Cardiac muscle cell (in vitro differentiated cells and primary cell): ENCODE results near the gene C2CD4B. TPM values are rescaled to one million over a fixed set of nuclear protein-coding genes. Genes with fewer than 3 reads are reported as not detected.

ENCODE experiments used
- DNase-seq, 2 donors: peaks; one replicate each; pipeline versions ENCODE4 v3.0.0 to v3.0.0-alpha.2; 2010 to 2017; ENCODE audit warnings: low read depth in 1 of 2, low spot score in 1 of 2
- H3K27ac ChIP-seq: fragments of 200-600 bp; sonication (generic); 2 replicates; pipeline ENCODE4 v1.5.1; 2016
- H3K27me3 ChIP-seq: fragments of 200-600 bp; sonication (generic); 2 replicates; pipeline ENCODE4 v1.6.0; 2016; ENCODE audit warnings: control low read depth
- H3K36me3 ChIP-seq: fragments of 200-600 bp; sonication (generic); 2 replicates; pipeline ENCODE4 v1.5.1; 2016; ENCODE audit warnings: control low read depth
- H3K4me1 ChIP-seq: fragments of 200-600 bp; sonication (generic); 2 replicates; pipeline ENCODE4 v1.8.1; 2017; ENCODE audit warnings: low read depth, mild to moderate bottlenecking, mixed run types
- H3K4me3 ChIP-seq: fragments of 200-600 bp; sonication (generic); 2 replicates; pipeline ENCODE4 v1.5.1; 2016; ENCODE audit warnings: mild to moderate bottlenecking
- H3K9me3 ChIP-seq: fragments of 200-600 bp; sonication (generic); 2 replicates; pipeline ENCODE4 v1.5.1; 2017; ENCODE audit warnings: low read depth, mild to moderate bottlenecking, control low read depth
- CTCF ChIP-seq: IDR thresholded peaks from 2 replicates; pipeline ENCODE4 v1.5.1; 2012; ENCODE audit warnings: low read depth, mild to moderate bottlenecking, low read length
- polyA plus RNA-seq: library from polyadenylated mRNA; unstranded; fragments of >200 nt; fragmentation: Nextera tagmentation; extraction: Ambion mirVana; gene quantifications from 2 replicates; pipeline ENCODE4 v1.2.1, GENCODE V29; 2016
- total RNA-seq: library from RNA; depleted of rRNA; stranded (reverse); fragments of >200 nt; gene quantifications from 2 replicates; pipeline ENCODE4 v1.2.3, GENCODE V29; 2016

C2CD4B gene
- total and polyA plus RNA-seq, 2 experiments from 2014 or later: 0.15 TPM; not detected in 1

GRCh38 chr15:62208884-62209283 lies 43.8 kb upstream of the C2CD4B start:
- H3K4me3 ChIP-seq: no peak overlapping the region

GRCh38 chr15:62208367-62208766 lies 43.3 kb upstream of the C2CD4B start:
- Histone ChIP-seq H3K36me3 (no peaks in the 10 kb centered on the region), H3K27ac (no peak overlapping the region), H3K4me1 (no peaks in the 10 kb centered on the region), H3K9me3 (no peaks in the 10 kb centered on the region), H3K4me3 (no peak overlapping the region), H3K27me3 (no peaks in the 10 kb centered on the region)
- TF ChIP-seq CTCF: no peak
- DNase-seq: no peak

More at GRCh38 chr15:62208884-62209283, 43.8 kb upstream of the C2CD4B start:
- no peaks in the 10 kb centered on the region for H3K27me3 ChIP-seq
- no peaks in the 10 kb centered on the region for H3K36me3 ChIP-seq
- no peaks in the 10 kb centered on the region for H3K4me1 ChIP-seq
- TF ChIP-seq CTCF: no peak
- DNase-seq: no peak
- H3K27ac ChIP-seq: no peak overlapping the region
- no peaks in the 10 kb centered on the region for H3K9me3 ChIP-seq

DNA sequence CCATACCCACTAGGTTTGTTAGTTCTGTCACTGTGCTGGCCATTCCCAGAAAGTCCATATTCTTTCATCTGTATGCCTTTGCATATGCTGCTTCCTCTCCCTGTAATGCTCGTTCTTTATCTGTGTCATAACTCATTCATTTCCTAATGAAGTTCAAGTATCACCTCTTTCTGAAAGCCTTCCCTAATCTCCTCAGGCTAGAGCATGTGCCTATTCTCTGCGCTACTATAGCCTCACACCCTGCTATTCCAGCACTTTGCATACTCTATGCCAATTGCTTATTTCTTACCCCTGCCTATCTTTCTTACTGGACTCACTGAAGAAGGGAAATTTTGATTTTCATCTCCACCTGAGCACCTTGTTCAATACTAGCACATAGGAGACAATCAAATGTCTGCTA lies 25.6 kb upstream of the C2CD4B start:
- no peak overlapping the region for H3K4me3 ChIP-seq
- DNase-seq: no peak
- no peak for TF ChIP-seq CTCF
- no peaks in the 10 kb centered on the region for H3K36me3 ChIP-seq
- no peak overlapping the region for H3K27ac ChIP-seq
- peaks cover 21% of the 10 kb centered on the region for H3K27me3 ChIP-seq
- H3K9me3 ChIP-seq: no peaks in the 10 kb centered on the region
- no peaks in the 10 kb centered on the region for H3K4me1 ChIP-seq

DNA sequence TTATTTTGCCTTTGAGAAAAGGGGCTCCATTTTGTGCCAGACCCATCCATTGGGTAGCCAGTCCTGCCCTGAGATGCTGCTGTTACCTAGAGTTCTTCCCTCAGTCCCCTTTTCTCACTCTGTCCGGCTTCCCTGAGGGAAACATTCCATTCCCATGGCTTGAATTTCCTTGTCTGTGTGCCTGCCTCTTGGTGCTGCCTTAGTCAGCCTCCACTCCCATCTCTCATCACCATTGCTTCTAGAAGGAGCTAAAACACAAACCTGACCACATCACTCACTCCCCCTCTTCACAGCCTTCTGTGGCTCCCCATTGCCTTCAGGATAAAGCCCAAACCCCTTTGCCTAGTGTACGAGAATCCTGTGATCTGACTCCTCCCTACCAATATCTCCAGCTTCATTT lies 25.2 kb upstream of the C2CD4B start:
- Histone ChIP-seq H3K4me3 (no peak overlapping the region), H3K4me1 (no peaks in the 10 kb centered on the region), H3K9me3 (no peaks in the 10 kb centered on the region), H3K36me3 (no peaks in the 10 kb centered on the region), H3K27me3 (peaks cover 21% of the 10 kb centered on the region), H3K27ac (no peak overlapping the region)
- no peak for DNase-seq
- no peak for TF ChIP-seq CTCF

- Histone ChIP-seq H3K4me3 (no peak overlapping the region), H3K9me3 (no peaks in the 10 kb centered on the region), H3K27ac (no peak overlapping the region), H3K4me1 (no peaks in the 10 kb centered on the region), H3K27me3 (peaks cover 20% of the 10 kb centered on the region), H3K36me3 (no peaks in the 10 kb centered on the region)
- TF ChIP-seq CTCF: no peak
- no peak for DNase-seq
Observed at GRCh38 chr15:62188744-62189143, 23.7 kb upstream of the C2CD4B start.

- Histone ChIP-seq H3K9me3 (no peaks in the 10 kb centered on the region), H3K27ac (no peak overlapping the region)
Observed at GRCh38 chr15:62187910-62188309, 22.8 kb upstream of the C2CD4B start.

More at GRCh38 chr15:62187910-62188309, 22.8 kb upstream of the C2CD4B start:
- no peak for DNase-seq
- Histone ChIP-seq H3K4me3 (no peak overlapping the region), H3K4me1 (no peaks in the 10 kb centered on the region), H3K36me3 (no peaks in the 10 kb centered on the region), H3K27me3 (peaks cover 15% of the 10 kb centered on the region)
- no peak for TF ChIP-seq CTCF
